Adrenal gland (tissue), 12 donors: ENCODE data around the gene PGBD5. TPM values are rescaled to one million over a fixed set of nuclear protein-coding genes. Genes with fewer than 3 reads are reported as not detected.

ENCODE experiments used
- DNase-seq, 7 donors: peaks; one replicate each; pipeline ENCODE4 v3.0.0-alpha.2; 2019 to 2020
- H3K27ac ChIP-seq, 5 donors: fragments of 200-600 bp; sonication (generic) in 4 of 5; 1 replicate in 3 of 5; 2 replicates in 2 of 5; pipeline versions ENCODE4 v1.5.1 to v1.8.0; 2016 to 2020; ENCODE audit warnings: mild to moderate bottlenecking in 1 of 5
- H3K27me3 ChIP-seq: fragments of 200-600 bp; 2 replicates; pipeline ENCODE4 v1.8.0; 2021
- H3K36me3 ChIP-seq, 2 donors: fragments of 200-600 bp; replicated peaks in 1 of 2; 1 replicate in 1 of 2; 2 replicates in 1 of 2; pipeline versions ENCODE4 v1.5.1 to v1.8.0; 2018 to 2022
- H3K4me1 ChIP-seq, 2 donors: fragments of 200-600 bp; replicated peaks in 1 of 2; 1 replicate in 1 of 2; 2 replicates in 1 of 2; pipeline versions ENCODE4 v1.5.1 to v1.8.0; 2018 to 2021
- H3K4me3 ChIP-seq, 4 donors: fragments of 200-600 bp; sonication (generic) in 3 of 4; one replicate each; pipeline ENCODE4 v1.5.1; 2016 to 2018
- H3K9me3 ChIP-seq, 3 donors: fragments of 200-600 bp; sonication (generic) in 1 of 3; replicated peaks in 1 of 3; 1 replicate in 2 of 3; 2 replicates in 1 of 3; pipeline versions ENCODE4 v1.5.1 to v1.8.0; 2016 to 2021
- CTCF ChIP-seq, 6 experiments: fragments of 450-650 bp in 4 of 6; fragments of 200-600 bp in 2 of 6; sonication (generic) in 1 of 6; IDR thresholded peaks; 1 replicate in 5 of 6; 2 replicates in 1 of 6; pipeline versions ENCODE4 v1.5.1 to v1.8.0; 2016 to 2021; ENCODE audit warnings: antibody characterized with exemption in 6 of 6, mild to moderate bottlenecking in 2 of 6, moderate library complexity in 1 of 6
- POLR2A ChIP-seq, 2 donors: fragments of 450-650 bp; IDR thresholded peaks; one replicate each; pipeline ENCODE4 v1.6.1; 2017; ENCODE audit warnings: antibody characterized with exemption in 2 of 2, mild to moderate bottlenecking in 2 of 2, moderate library complexity in 1 of 2
- WGBS, 4 donors: extraction: QIAGEN DNeasy Blood & Tissue Kit in 2 of 4; methylation state at CpG; one replicate each; pipeline versions ENCODE4 v1.1.5 to v1.1.7; 2013 to 2017; 5-methylcytosine and 5-hydroxymethylcytosine counted together
- intact Hi-C, 2 donors: fragments of 100-400 bp; cut with DNase I; formaldehyde crosslinking; loops; one replicate each; pipeline versions ENCODE4 v1.14.1 to v1.15.0; 2022 to 2023
- polyA plus RNA-seq, 3 donors: library from polyadenylated mRNA; stranded (reverse); fragments of 200-250 nt in 2 of 3; fragments of 350-450 nt in 1 of 3; fragmentation: Illumina TruSeq in 1 of 3; extraction: RNeasy Lipid Tissue Mini Kit (QIAGEN cat#74804) in 1 of 3; gene quantifications; one replicate each; pipeline ENCODE4 v1.2.3, GENCODE V29; 2013 to 2014
- total RNA-seq, 9 donors: library from RNA; depleted of rRNA in 4 of 9; stranded (reverse); fragments of >200 nt in 4 of 9; fragments of 120-200 nt in 1 of 9; fragmentation: NEBNext Ultra II Directional in 1 of 9; extraction: Animal tissue kit (Norgen Biotek cat#: 25700) in 1 of 9; gene quantifications; one replicate each; pipeline versions ENCODE4 v1.1.0 to v1.2.4, GENCODE V29; 2013 to 2023
- donor health status: healthy with polysubstance abuse.
- donor health status: Bipolar disorder and iron deficiency.
- donor health status: DM: yes; HTN: yes; CAD: no.
- donor health status: DM: no; HTN: no; CAD: no.
- donor health status: DM: no; HTN: no; CAD: no.
- donor health status: DM: yes; HTN: yes; CAD: no.

The PGBD5 gene
- total and polyA plus RNA-seq, 12 donors: 1.5 to 27.9 (median 9.9) TPM

GRCh38 chr1:230429067-230429735, 3.1 kb upstream of the PGBD5 start:
- H3K27ac ChIP-seq: no peak overlapping the region
- peaks cover 6 to 16% of the 10 kb centered on the region in 2 donors for H3K4me1 ChIP-seq
- no peak for TF ChIP-seq POLR2A (IDR thresholded peaks at IDR 0.05)
- no peak overlapping the region for H3K4me3 ChIP-seq
- 66 to 76% (median 71%) methylated on average over 2 of the region's 2 CpGs for WGBS, 4 donors
- no peaks in the 10 kb centered on the region for H3K36me3 ChIP-seq
- H3K27me3 ChIP-seq: no peaks in the 10 kb centered on the region
- no peak for DNase-seq
- intact Hi-C loops: no loop called here
- H3K9me3 ChIP-seq: no peaks in the 10 kb centered on the region

- 16 to 37% (median 29%) methylated on average over 3 of the region's 3 CpGs for WGBS, 4 donors
- H3K9me3 ChIP-seq: no peaks in the 10 kb centered on the region
- no peak overlapping the region for H3K27ac ChIP-seq
- intact Hi-C loops: no loop called here
- peaks cover 6 to 16% of the 10 kb centered on the region in 2 donors for H3K4me1 ChIP-seq
- H3K36me3 ChIP-seq: no peaks in the 10 kb centered on the region
- DNase-seq: no peak
- H3K27me3 ChIP-seq: no peaks in the 10 kb centered on the region
- TF ChIP-seq POLR2A (IDR thresholded peaks at IDR 0.05) (no peak), CTCF (IDR thresholded peaks at IDR 0.05) (no peak)
- no peak overlapping the region for H3K4me3 ChIP-seq
Observed at GRCh38 chr1:230427981-230428380, 1.8 kb upstream of the PGBD5 start.

- Histone ChIP-seq H3K9me3 (no peaks in the 10 kb centered on the region), H3K4me1 (peaks cover 6 to 18% of the 10 kb centered on the region in 2 donors), H3K27ac (no peak overlapping the region), H3K27me3 (no peaks in the 10 kb centered on the region), H3K4me3 (peak overlapping the region in 1 of 4 donors; percentile 75), H3K36me3 (no peaks in the 10 kb centered on the region)
- intact Hi-C loops: no loop called here
- TF ChIP-seq POLR2A (IDR thresholded peaks at IDR 0.05): no peak
- TF ChIP-seq CTCF (IDR thresholded peaks at IDR 0.05): no peak
- whole genome bisulfite sequencing, 4 donors: 41 to 54% (median 43%) methylated on average over 11 of the region's 11 CpGs
- DNase-seq: no peak
Observed at GRCh38 chr1:230427094-230427876, 1.2 kb upstream of the PGBD5 start.

GRCh38 chr1:230425252-230426091, 660 bp downstream of the PGBD5 start:
- H3K9me3 ChIP-seq: no peaks in the 10 kb centered on the region
- TF ChIP-seq POLR2A (IDR thresholded peaks at IDR 0.05) (no peak), CTCF (IDR thresholded peaks at IDR 0.05) (no peak)
- no peaks in the 10 kb centered on the region for H3K36me3 ChIP-seq
- WGBS, 4 donors: 1 to 9% (median 2%) methylated on average over 16 to 100 of the region's 108 CpGs
- no peaks in the 10 kb centered on the region for H3K27me3 ChIP-seq
- intact Hi-C loops: no loop called here
- peak overlapping the region in 3 of 4 donors; percentile 3 to 75 (median 10) for H3K4me3 ChIP-seq
- peaks cover 6 to 26% of the 10 kb centered on the region in 2 donors for H3K4me1 ChIP-seq
- H3K27ac ChIP-seq: peak overlapping the region in 1 of 5 donors; percentile 61
- DNase-seq: peak in 3 of 7 donors; percentile 22 to 32 (median 29)
